ENCODE data around the gene FERMT2.

- no peak for TF ChIP-seq POLR2AphosphoS5 (IDR thresholded peaks at IDR 0.05; ENCODE audit: borderline replicate concordance, low read depth, low read length)
- TF ChIP-seq EZH2 (IDR thresholded peaks at IDR 0.05): no peak
- no peak for TF ChIP-seq FOXP2 (optimal IDR thresholded peaks at IDR 0.05; ENCODE audit: control extremely low read depth, extremely low read length, insufficient read depth)
These were observed 16.1 kb downstream of the FERMT2 start for GRCh38 chr14:52934762-52935161.

All from SK-N-MC (cell line).